ENCODE measurements around the gene IKBKE. TPM values are rescaled to one million over a fixed set of nuclear protein-coding genes. Genes with fewer than 3 reads are reported as not detected.

The IKBKE gene
- total RNA-seq, 1 donor from 2014 or later: 7.5 TPM

DNA sequence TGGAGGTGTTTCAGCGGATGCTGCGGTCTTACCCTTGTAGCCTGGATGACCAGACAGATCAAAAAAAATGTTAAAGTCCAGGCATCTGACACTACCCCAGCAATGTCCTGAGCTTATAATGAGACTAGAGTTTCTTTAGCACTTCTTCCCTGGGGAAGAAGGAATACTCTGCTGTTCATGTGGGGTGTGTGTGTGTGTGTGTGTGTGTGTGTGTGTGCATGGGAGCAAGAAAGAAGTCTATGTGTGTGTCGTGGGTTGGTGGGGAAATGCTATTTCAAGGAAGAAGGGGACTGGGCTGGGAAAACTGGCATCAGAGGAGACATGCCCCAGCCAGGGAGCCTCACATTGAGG lies 34.1 kb downstream of the IKBKE start:
- Mint-ChIP-seq H3K4me1 (ENCODE audit: unreplicated experiment) (peaks cover 29% of the 10 kb centered on the region), H3K27ac (ENCODE audit: unreplicated experiment) (no peak overlapping the region), H3K9me3 (ENCODE audit: unreplicated experiment) (no peaks in the 10 kb centered on the region), H3K4me3 (ENCODE audit: unreplicated experiment) (no peak overlapping the region), H3K36me3 (ENCODE audit: unreplicated experiment) (no peaks in the 10 kb centered on the region), H3K27me3 (ENCODE audit: unreplicated experiment) (peaks cover 34% of the 10 kb centered on the region)
- no peak for DNase-seq (ENCODE audit: extremely low spot score, unreplicated experiment)
- no peak for TF ChIP-seq CTCF (IDR thresholded peaks at IDR 0.05)

DNA sequence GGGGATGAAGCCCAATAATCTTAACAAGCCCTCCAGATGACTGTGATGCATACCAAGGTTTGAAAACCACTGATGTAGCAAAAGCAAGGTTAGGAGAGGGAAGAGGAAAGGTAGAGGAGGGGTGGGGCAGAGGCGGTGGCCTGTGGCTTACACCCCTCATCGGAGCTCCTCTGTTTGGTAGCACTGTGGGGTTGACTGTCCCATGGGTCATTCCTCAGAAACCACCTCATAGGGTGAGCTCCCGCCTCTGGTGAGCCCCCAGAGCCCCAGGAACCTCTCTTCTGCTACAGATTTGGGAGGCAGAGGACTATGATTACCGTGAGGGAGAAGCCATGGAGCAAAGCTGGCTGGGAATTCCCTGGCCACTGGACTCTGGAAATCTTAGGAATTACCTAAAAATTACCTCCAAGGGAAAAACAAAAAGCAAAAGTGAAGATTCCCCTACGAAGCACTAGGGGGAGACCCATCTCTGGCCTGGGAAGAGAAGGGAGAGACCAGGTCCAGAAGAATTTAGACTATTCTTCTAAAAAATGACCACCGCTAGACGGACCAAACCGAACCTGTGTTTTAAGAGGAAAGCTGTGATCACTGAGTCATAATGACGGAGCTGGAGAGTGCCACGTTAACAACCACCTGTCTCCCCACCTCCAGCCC lies 35.6 kb downstream of the IKBKE start:
- Mint-ChIP-seq H3K27me3 (ENCODE audit: unreplicated experiment) (peaks cover 49% of the 10 kb centered on the region), H3K36me3 (ENCODE audit: unreplicated experiment) (no peaks in the 10 kb centered on the region), H3K27ac (ENCODE audit: unreplicated experiment) (no peak overlapping the region), H3K4me1 (ENCODE audit: unreplicated experiment) (peaks cover 28% of the 10 kb centered on the region), H3K9me3 (ENCODE audit: unreplicated experiment) (no peaks in the 10 kb centered on the region), H3K4me3 (ENCODE audit: unreplicated experiment) (peak overlapping the region; percentile 42)
- peak; percentile 59 for TF ChIP-seq CTCF (IDR thresholded peaks at IDR 0.05)
- DNase-seq (ENCODE audit: extremely low spot score, unreplicated experiment): no peak

DNA sequence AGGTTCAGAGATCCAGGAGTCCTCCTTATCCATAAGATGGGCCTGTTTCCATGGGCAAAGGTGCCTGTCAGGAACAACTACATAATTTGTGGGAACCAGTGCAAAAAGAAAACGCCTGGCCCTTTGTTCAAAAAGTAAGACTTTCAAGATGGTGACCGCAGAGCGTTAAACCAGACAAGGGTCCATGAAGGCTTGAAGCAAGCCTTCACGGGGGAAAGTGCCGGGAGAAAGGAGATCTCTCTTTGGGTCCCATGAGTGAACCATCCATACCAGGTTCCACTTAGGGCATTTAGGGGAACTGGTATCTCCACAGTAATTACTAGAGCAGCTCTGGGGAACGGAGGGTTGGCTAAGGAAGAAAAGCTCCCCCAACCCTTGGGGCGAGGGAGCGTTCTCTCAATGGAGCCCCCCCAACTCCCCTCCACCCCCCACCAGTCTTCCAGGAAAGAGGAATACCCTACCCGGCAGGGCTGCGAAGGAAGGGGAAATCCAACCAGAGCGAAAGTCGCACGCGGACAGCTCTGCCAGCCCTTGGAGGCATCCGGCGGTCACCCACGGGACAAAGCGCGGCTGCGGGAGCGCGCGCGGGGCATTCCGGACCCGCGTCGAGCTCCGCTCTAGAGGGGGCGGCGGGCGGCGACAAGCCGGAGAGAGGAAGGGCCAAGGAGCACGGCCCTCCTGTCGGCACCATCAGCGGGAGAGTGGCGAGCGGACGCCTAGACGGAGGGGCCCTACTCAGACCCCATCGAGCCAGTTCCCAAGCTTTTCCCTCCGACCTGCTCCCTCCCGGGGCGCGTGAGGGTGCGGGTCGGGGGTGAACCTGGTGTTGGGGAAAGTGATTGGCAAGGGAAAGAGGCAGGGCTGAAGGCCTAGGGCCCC lies 36.4 kb downstream of the IKBKE start:
- DNase-seq (ENCODE audit: extremely low spot score, unreplicated experiment): no peak
- Mint-ChIP-seq H3K27ac (ENCODE audit: unreplicated experiment) (no peak overlapping the region), H3K4me3 (ENCODE audit: unreplicated experiment) (peak overlapping the region; percentile 59), H3K27me3 (ENCODE audit: unreplicated experiment) (peaks cover 52% of the 10 kb centered on the region), H3K4me1 (ENCODE audit: unreplicated experiment) (peaks cover 20% of the 10 kb centered on the region), H3K9me3 (ENCODE audit: unreplicated experiment) (no peaks in the 10 kb centered on the region), H3K36me3 (ENCODE audit: unreplicated experiment) (no peaks in the 10 kb centered on the region)
- TF ChIP-seq CTCF (IDR thresholded peaks at IDR 0.05): no peak

- peak within 1 kb of the TSS; percentile 59 for H3K4me3 Mint-ChIP-seq (ENCODE audit: unreplicated experiment)
- H3K27ac Mint-ChIP-seq (ENCODE audit: unreplicated experiment): no peak within 1 kb of the TSS
- TF ChIP-seq CTCF (IDR thresholded peaks at IDR 0.05): no peak
- H3K4me1 Mint-ChIP-seq (ENCODE audit: unreplicated experiment): peaks cover 18% of the 10 kb centered on the region
- no peak for DNase-seq (ENCODE audit: extremely low spot score, unreplicated experiment)
- H3K27me3 Mint-ChIP-seq (ENCODE audit: unreplicated experiment): peaks cover 52% of the 10 kb centered on the region
- no peaks in the 10 kb centered on the region for H3K36me3 Mint-ChIP-seq (ENCODE audit: unreplicated experiment)
- no peaks in the 10 kb centered on the region for H3K9me3 Mint-ChIP-seq (ENCODE audit: unreplicated experiment)
Measured at GRCh38 chr1:206507284-206508129, 37.2 kb downstream of the IKBKE start, which contains the start of gene RASSF5. TSS of gene RASSF5 (plus strand) at chr1:206507531. CDS start at chr1:206507603, 72 bp downstream.

Measured in osteocyte (in vitro differentiated cells).